Endothelial cell of umbilical vein (primary cell): ENCODE data around the gene PHKA2. TPM values are rescaled to one million over a fixed set of nuclear protein-coding genes. Genes with fewer than 3 reads are reported as not detected.

Experiments
- BruUV-seq: library from RNA; stranded (reverse); fragments of 400-500 nt; replicated peaks from 2 replicates; lab custom pipeline; 2021; lab: Mats Ljungman, UMichigan
- CTCF ChIA-PET: fragments of 300-600, 350-600 bp; sonication (Branson Sonifier 250); formaldehyde crosslinking; loops from one replicate; lab custom pipeline; 2021; ENCODE audit warnings: antibody characterized with exemption, inconsistent platforms; lab: Charles Lee
- POLR2A ChIA-PET: fragments of 300-600, 350-600 bp; sonication (Branson Sonifier 250); formaldehyde crosslinking; loops from one replicate; lab custom pipeline; 2021; ENCODE audit warnings: antibody characterized with exemption, inconsistent platforms; lab: Charles Lee
- DNase-seq: peaks from one replicate; pipeline ENCODE4 v3.0.0-alpha.2; 2011; ENCODE audit warnings: low read depth, low spot score
- FAIRE-seq: peaks from 2 replicates; lab custom pipeline; 2011; peaks lifted over from hg19 to GRCh38; lab: Jason Lieb, UNC
- H2AFZ ChIP-seq: 2 replicates; pipeline ENCODE4 v1.6.0; 2012; ENCODE audit warnings: low read depth, low read length, control low read depth, inconsistent platforms
- H3K27ac ChIP-seq: 2 replicates; pipeline ENCODE4 v1.5.1; 2011; ENCODE audit warnings: low read depth, mild to moderate bottlenecking, control low read depth, low read length, moderate library complexity; ENCODE audit not compliant: insufficient read depth
- H3K27me3 ChIP-seq, 2 experiments: 2 replicates each; pipeline versions ENCODE4 v1.6.0 to v1.6.1; 2011; ENCODE audit warnings: low read length in 2 of 2, mixed read lengths in 1 of 2; ENCODE audit not compliant: control insufficient read depth in 2 of 2, insufficient read depth in 2 of 2
- H3K36me3 ChIP-seq, 2 experiments: 2 replicates in 1 of 2; 3 replicates in 1 of 2; pipeline ENCODE4 v1.5.1; 2011; ENCODE audit warnings: low read length in 2 of 2, mild to moderate bottlenecking in 1 of 2, moderate library complexity in 1 of 2; ENCODE audit not compliant: control insufficient read depth in 2 of 2, insufficient read depth in 2 of 2; ENCODE audit errors: extremely low read depth in 1 of 2
- H3K4me1 ChIP-seq: 3 replicates; pipeline ENCODE4 v1.5.1; 2011; ENCODE audit warnings: mild to moderate bottlenecking, low read length; ENCODE audit not compliant: control insufficient read depth, insufficient read depth; ENCODE audit errors: extremely low read depth
- H3K4me2 ChIP-seq: 2 replicates; pipeline ENCODE4 v1.6.1; 2011; ENCODE audit warnings: low read length, control low read depth, mixed read lengths; ENCODE audit not compliant: insufficient read depth
- H3K4me3 ChIP-seq, 3 experiments: fragments of 200-600 bp in 1 of 3; sonication (generic), shearing (Covaris generic) in 1 of 3; replicated peaks in 1 of 3; 2 replicates each; pipeline ENCODE4 v1.5.1; 2011 to 2016; ENCODE audit warnings: control low read depth in 3 of 3, low read length in 3 of 3, mild to moderate bottlenecking in 2 of 3, inconsistent platforms in 1 of 3, low read depth in 1 of 3, moderate library complexity in 1 of 3; ENCODE audit not compliant: insufficient read depth in 1 of 3
- H3K79me2 ChIP-seq: 2 replicates; pipeline ENCODE4 v1.6.0; 2012; ENCODE audit warnings: low read length, inconsistent platforms; ENCODE audit not compliant: control insufficient read depth, insufficient read depth
- H3K9ac ChIP-seq: replicated peaks from 2 replicates; pipeline ENCODE3; 2011; ENCODE audit warnings: low read length, control low read depth; ENCODE audit not compliant: insufficient read depth; ENCODE audit errors: extremely low read depth
- H3K9me1 ChIP-seq: replicated peaks from 3 replicates; pipeline ENCODE4 v1.6.0; 2011; ENCODE audit warnings: mild to moderate bottlenecking, low read length; ENCODE audit not compliant: control insufficient read depth, insufficient read depth; ENCODE audit errors: extremely low read depth
- H3K9me3 ChIP-seq: replicated peaks from 2 replicates; pipeline ENCODE4 v1.5.1; 2012; ENCODE audit warnings: low read length, inconsistent platforms; ENCODE audit not compliant: control insufficient read depth, insufficient read depth
- H4K20me1 ChIP-seq: replicated peaks from 2 replicates; pipeline ENCODE3; 2011; ENCODE audit warnings: mild to moderate bottlenecking, low read length; ENCODE audit not compliant: control insufficient read depth, insufficient read depth; ENCODE audit errors: extremely low read depth
- CTCF ChIP-seq, 2 donors: IDR thresholded peaks; 1 replicate in 1 of 2; 2 replicates in 1 of 2; pipeline ENCODE4 v1.5.1; 2011; ENCODE audit warnings: low read length in 2 of 2, mild to moderate bottlenecking in 2 of 2, moderate library complexity in 2 of 2, control low read depth in 1 of 2, inconsistent platforms in 1 of 2, low read depth in 1 of 2; ENCODE audit not compliant: insufficient read depth in 1 of 2; ENCODE audit errors: extremely low read depth in 1 of 2
- EZH2 ChIP-seq: IDR thresholded peaks from 2 replicates; pipeline ENCODE4 v1.6.1; 2012; ENCODE audit warnings: borderline replicate concordance, low read depth, mild to moderate bottlenecking, moderate library complexity, low read length, inconsistent platforms; ENCODE audit not compliant: severe bottlenecking
- FOS ChIP-seq: IDR thresholded peaks from 2 replicates; pipeline ENCODE4 v1.6.1; 2011; ENCODE audit warnings: mild to moderate bottlenecking, low read length, moderate library complexity, borderline replicate concordance; ENCODE audit not compliant: insufficient read depth
- GATA2 ChIP-seq: IDR thresholded peaks from 2 replicates; pipeline ENCODE4 v1.7.0; 2011; ENCODE audit warnings: low read depth, mild to moderate bottlenecking, moderate library complexity, mixed read lengths, low read length; ENCODE audit not compliant: insufficient read length, insufficient read depth
- JUN ChIP-seq: IDR thresholded peaks from 2 replicates; pipeline ENCODE4 v1.6.1; 2011; ENCODE audit warnings: borderline replicate concordance, low read depth; ENCODE audit not compliant: insufficient read length, insufficient read depth
- MYC ChIP-seq: IDR thresholded peaks from one replicate; pipeline ENCODE4 v1.6.1; 2011; ENCODE audit warnings: mild to moderate bottlenecking, low read depth, low read length
- POLR2A ChIP-seq: IDR thresholded peaks from 2 replicates; pipeline ENCODE4 v1.6.1; 2012; ENCODE audit warnings: low read depth, mild to moderate bottlenecking, control low read depth, low read length
- POLR2AphosphoS5 ChIP-seq: IDR thresholded peaks from 2 replicates; pipeline ENCODE4 v1.6.1; 2012; ENCODE audit warnings: low read depth, mild to moderate bottlenecking, control low read depth, low read length, moderate library complexity; ENCODE audit not compliant: insufficient read depth
- dilution Hi-C: fragments of 300-500 bp; cut with MboI; formaldehyde crosslinking; loops from one replicate; pipeline ENCODE4 v1.15.0; 2019; ENCODE audit warnings: low sequenced_read_pairs; ENCODE audit not compliant: extremely low pct_ligation_motif_present
- intact Hi-C: fragments of 100-400 bp; cut with micrococcal nuclease; formaldehyde crosslinking; loops from one replicate; pipeline ENCODE4 v1.10.0; 2022
- polyA plus RNA-seq, 4 experiments: library from polyadenylated mRNA; depleted of rRNA in 3 of 4; stranded (reverse) in 3 of 4; unstranded in 1 of 4; fragments of >200 nt; gene quantifications; 2 replicates each; pipeline versions ENCODE4 v1.2.1 to v1.2.3, GENCODE V29; 2011 to 2012; ENCODE audit warnings: missing spikeins in 1 of 4
- total RNA-seq: library from RNA; stranded (reverse); gene quantifications from 2 replicates; pipeline ENCODE4 v1.2.3, GENCODE V29; 2021
- TF ChIP-seq, protein P1 (sequence below): IDR thresholded peaks from 2 replicates; pipeline ENCODE4 v1.6.1; 2011; ENCODE audit not compliant: insufficient read depth, insufficient read length

The PHKA2 gene
- total and polyA plus RNA-seq, 2 donors (not counting 3 experiments of a cell fraction or from before 2014, with no cell fraction given), result 16.7 to 17.1 TPM

DNA sequence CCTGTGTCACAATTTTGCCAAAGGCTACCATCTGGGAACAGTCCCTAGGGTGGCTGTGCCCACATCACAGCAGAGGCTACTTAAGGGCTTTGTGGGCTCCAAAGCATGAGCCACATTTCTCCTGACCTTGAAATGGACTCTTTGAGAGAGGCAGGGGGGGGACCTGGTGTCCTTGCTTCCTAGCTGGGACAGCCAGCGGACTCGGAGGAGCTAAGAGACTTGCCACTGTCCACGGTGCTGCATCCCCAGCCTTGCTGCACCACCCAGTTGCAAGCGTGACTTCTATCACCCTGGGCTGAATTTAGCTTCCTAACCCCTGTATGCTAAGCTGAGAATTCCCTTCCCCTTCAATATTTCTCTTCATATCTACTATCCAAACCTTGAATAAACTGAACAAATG is 99.0 kb downstream of the PHKA2 start:
- FAIRE-seq, result no peak
- CTCF ChIA-PET, result interaction anchor here (1.2 to 1.3 kb wide), 2 partner anchors 449 to 475 kb away, joined by 4 to 5 read pairs; no protein-coding TSS in a partner anchor

More for the DNA sequence above, 99.0 kb downstream of the PHKA2 start:
- BruUV-seq, result no TSS peak
- H3K9ac ChIP-seq, result no peak overlapping the region
- peaks cover 12% of the 10 kb centered on the region for H3K4me1 ChIP-seq
- no peak overlapping the region for H2AFZ ChIP-seq
- dilution Hi-C loops (no loop called here), intact Hi-C loops (loop anchor here (5.0 kb wide), 3 partner anchors 97 to 473 kb away; partner anchors contain the start of gene PHKA2)
- no peaks in the 10 kb centered on the region for H3K79me2 ChIP-seq
- H3K9me1 ChIP-seq, result no peaks in the 10 kb centered on the region
- H3K27ac ChIP-seq, result no peak overlapping the region
- H4K20me1 ChIP-seq, result no peaks in the 10 kb centered on the region
- POLR2A ChIA-PET, result no interaction called here
- no peak for DNase-seq
- no peaks in the 10 kb centered on the region for H3K27me3 ChIP-seq
- H3K4me2 ChIP-seq, result no peak overlapping the region
- H3K36me3 ChIP-seq, result no peaks in the 10 kb centered on the region
- H3K4me3 ChIP-seq, result no peak overlapping the region
- no peaks in the 10 kb centered on the region for H3K9me3 ChIP-seq
- TF ChIP-seq POLR2AphosphoS5 (no peak), MYC (no peak), FOS (no peak), POLR2A (no peak), JUN (no peak), GATA2 (no peak), EZH2 (no peak), CTCF (IDR thresholded peaks at IDR 0.05; ENCODE audit: extremely low read depth in 1 of 2, insufficient read depth in 1 of 2, low read depth in 1 of 2, low read length in 2 of 2) (no peak)
- TF ChIP-seq, protein P1, sequence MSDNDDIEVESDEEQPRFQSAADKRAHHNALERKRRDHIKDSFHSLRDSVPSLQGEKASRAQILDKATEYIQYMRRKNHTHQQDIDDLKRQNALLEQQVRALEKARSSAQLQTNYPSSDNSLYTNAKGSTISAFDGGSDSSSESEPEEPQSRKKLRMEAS, result no peak
